Endothelial cell of umbilical vein (primary cell): ENCODE measurements around the gene DNAH3. TPM values are rescaled to one million over a fixed set of nuclear protein-coding genes. Genes with fewer than 3 reads are reported as not detected.

Experiments
- BruUV-seq: library from RNA; stranded (reverse); fragments of 400-500 nt; replicated peaks from 2 replicates; lab custom pipeline; 2021; lab: Mats Ljungman, UMichigan
- CTCF ChIA-PET: fragments of 300-600, 350-600 bp; sonication (Branson Sonifier 250); formaldehyde crosslinking; loops from one replicate; lab custom pipeline; 2021; ENCODE audit warnings: antibody characterized with exemption, inconsistent platforms; lab: Charles Lee
- POLR2A ChIA-PET: fragments of 300-600, 350-600 bp; sonication (Branson Sonifier 250); formaldehyde crosslinking; loops from one replicate; lab custom pipeline; 2021; ENCODE audit warnings: antibody characterized with exemption, inconsistent platforms; lab: Charles Lee
- DNase-seq: peaks from one replicate; pipeline ENCODE4 v3.0.0-alpha.2; 2011; ENCODE audit warnings: low read depth, low spot score
- FAIRE-seq: peaks from 2 replicates; lab custom pipeline; 2011; peaks lifted over from hg19 to GRCh38; lab: Jason Lieb, UNC
- H2AFZ ChIP-seq: 2 replicates; pipeline ENCODE4 v1.6.0; 2012; ENCODE audit warnings: low read depth, low read length, control low read depth, inconsistent platforms
- H3K27ac ChIP-seq: 2 replicates; pipeline ENCODE4 v1.5.1; 2011; ENCODE audit warnings: low read depth, mild to moderate bottlenecking, control low read depth, low read length, moderate library complexity; ENCODE audit not compliant: insufficient read depth
- H3K27me3 ChIP-seq, 2 experiments: 2 replicates each; pipeline versions ENCODE4 v1.6.0 to v1.6.1; 2011; ENCODE audit warnings: low read length in 2 of 2, mixed read lengths in 1 of 2; ENCODE audit not compliant: control insufficient read depth in 2 of 2, insufficient read depth in 2 of 2
- H3K36me3 ChIP-seq, 2 experiments: 2 replicates in 1 of 2; 3 replicates in 1 of 2; pipeline ENCODE4 v1.5.1; 2011; ENCODE audit warnings: low read length in 2 of 2, mild to moderate bottlenecking in 1 of 2, moderate library complexity in 1 of 2; ENCODE audit not compliant: control insufficient read depth in 2 of 2, insufficient read depth in 2 of 2; ENCODE audit errors: extremely low read depth in 1 of 2
- H3K4me1 ChIP-seq: 3 replicates; pipeline ENCODE4 v1.5.1; 2011; ENCODE audit warnings: mild to moderate bottlenecking, low read length; ENCODE audit not compliant: control insufficient read depth, insufficient read depth; ENCODE audit errors: extremely low read depth
- H3K4me2 ChIP-seq: 2 replicates; pipeline ENCODE4 v1.6.1; 2011; ENCODE audit warnings: low read length, control low read depth, mixed read lengths; ENCODE audit not compliant: insufficient read depth
- H3K4me3 ChIP-seq, 3 experiments: fragments of 200-600 bp in 1 of 3; sonication (generic), shearing (Covaris generic) in 1 of 3; replicated peaks in 1 of 3; 2 replicates each; pipeline ENCODE4 v1.5.1; 2011 to 2016; ENCODE audit warnings: control low read depth in 3 of 3, low read length in 3 of 3, mild to moderate bottlenecking in 2 of 3, inconsistent platforms in 1 of 3, low read depth in 1 of 3, moderate library complexity in 1 of 3; ENCODE audit not compliant: insufficient read depth in 1 of 3
- H3K79me2 ChIP-seq: 2 replicates; pipeline ENCODE4 v1.6.0; 2012; ENCODE audit warnings: low read length, inconsistent platforms; ENCODE audit not compliant: control insufficient read depth, insufficient read depth
- H3K9ac ChIP-seq: replicated peaks from 2 replicates; pipeline ENCODE3; 2011; ENCODE audit warnings: low read length, control low read depth; ENCODE audit not compliant: insufficient read depth; ENCODE audit errors: extremely low read depth
- H3K9me1 ChIP-seq: replicated peaks from 3 replicates; pipeline ENCODE4 v1.6.0; 2011; ENCODE audit warnings: mild to moderate bottlenecking, low read length; ENCODE audit not compliant: control insufficient read depth, insufficient read depth; ENCODE audit errors: extremely low read depth
- H3K9me3 ChIP-seq: replicated peaks from 2 replicates; pipeline ENCODE4 v1.5.1; 2012; ENCODE audit warnings: low read length, inconsistent platforms; ENCODE audit not compliant: control insufficient read depth, insufficient read depth
- H4K20me1 ChIP-seq: replicated peaks from 2 replicates; pipeline ENCODE3; 2011; ENCODE audit warnings: mild to moderate bottlenecking, low read length; ENCODE audit not compliant: control insufficient read depth, insufficient read depth; ENCODE audit errors: extremely low read depth
- CTCF ChIP-seq, 2 donors: IDR thresholded peaks; 1 replicate in 1 of 2; 2 replicates in 1 of 2; pipeline ENCODE4 v1.5.1; 2011; ENCODE audit warnings: low read length in 2 of 2, mild to moderate bottlenecking in 2 of 2, moderate library complexity in 2 of 2, control low read depth in 1 of 2, inconsistent platforms in 1 of 2, low read depth in 1 of 2; ENCODE audit not compliant: insufficient read depth in 1 of 2; ENCODE audit errors: extremely low read depth in 1 of 2
- EZH2 ChIP-seq: IDR thresholded peaks from 2 replicates; pipeline ENCODE4 v1.6.1; 2012; ENCODE audit warnings: borderline replicate concordance, low read depth, mild to moderate bottlenecking, moderate library complexity, low read length, inconsistent platforms; ENCODE audit not compliant: severe bottlenecking
- FOS ChIP-seq: IDR thresholded peaks from 2 replicates; pipeline ENCODE4 v1.6.1; 2011; ENCODE audit warnings: mild to moderate bottlenecking, low read length, moderate library complexity, borderline replicate concordance; ENCODE audit not compliant: insufficient read depth
- GATA2 ChIP-seq: IDR thresholded peaks from 2 replicates; pipeline ENCODE4 v1.7.0; 2011; ENCODE audit warnings: low read depth, mild to moderate bottlenecking, moderate library complexity, mixed read lengths, low read length; ENCODE audit not compliant: insufficient read length, insufficient read depth
- JUN ChIP-seq: IDR thresholded peaks from 2 replicates; pipeline ENCODE4 v1.6.1; 2011; ENCODE audit warnings: borderline replicate concordance, low read depth; ENCODE audit not compliant: insufficient read length, insufficient read depth
- MAX ChIP-seq: IDR thresholded peaks from 2 replicates; pipeline ENCODE4 v1.6.1; 2011; ENCODE audit not compliant: insufficient read depth, insufficient read length
- MYC ChIP-seq: IDR thresholded peaks from one replicate; pipeline ENCODE4 v1.6.1; 2011; ENCODE audit warnings: mild to moderate bottlenecking, low read depth, low read length
- POLR2A ChIP-seq: IDR thresholded peaks from 2 replicates; pipeline ENCODE4 v1.6.1; 2012; ENCODE audit warnings: low read depth, mild to moderate bottlenecking, control low read depth, low read length
- POLR2AphosphoS5 ChIP-seq: IDR thresholded peaks from 2 replicates; pipeline ENCODE4 v1.6.1; 2012; ENCODE audit warnings: low read depth, mild to moderate bottlenecking, control low read depth, low read length, moderate library complexity; ENCODE audit not compliant: insufficient read depth
- dilution Hi-C: fragments of 300-500 bp; cut with MboI; formaldehyde crosslinking; loops from one replicate; pipeline ENCODE4 v1.15.0; 2019; ENCODE audit warnings: low sequenced_read_pairs; ENCODE audit not compliant: extremely low pct_ligation_motif_present
- intact Hi-C: fragments of 100-400 bp; cut with micrococcal nuclease; formaldehyde crosslinking; loops from one replicate; pipeline ENCODE4 v1.10.0; 2022
- polyA plus RNA-seq, 4 experiments: library from polyadenylated mRNA; depleted of rRNA in 3 of 4; stranded (reverse) in 3 of 4; unstranded in 1 of 4; fragments of >200 nt; gene quantifications; 2 replicates each; pipeline versions ENCODE4 v1.2.1 to v1.2.3, GENCODE V29; 2011 to 2012; ENCODE audit warnings: missing spikeins in 1 of 4
- total RNA-seq: library from RNA; stranded (reverse); gene quantifications from 2 replicates; pipeline ENCODE4 v1.2.3, GENCODE V29; 2021

The DNAH3 gene
- total and polyA plus RNA-seq, 2 donors (not counting 3 experiments of a cell fraction or from before 2014, with no cell fraction given) = not detected

GRCh38 chr16:21184834-21185233 is 34.2 kb upstream of the DNAH3 start:
- dilution Hi-C loops = no loop called here
- Histone ChIP-seq H3K4me3 (no peak overlapping the region), H3K9me1 (no peaks in the 10 kb centered on the region), H4K20me1 (no peaks in the 10 kb centered on the region), H3K36me3 (peaks cover 0 to 7% of the 10 kb centered on the region in 2 experiments), H3K9me3 (no peaks in the 10 kb centered on the region), H3K79me2 (no peaks in the 10 kb centered on the region), H3K4me2 (no peak overlapping the region), H3K27me3 (no peaks in the 10 kb centered on the region), H2AFZ (no peak overlapping the region), H3K9ac (no peak overlapping the region), H3K27ac (no peak overlapping the region), H3K4me1 (peaks cover 11% of the 10 kb centered on the region)
- DNase-seq (no peak), FAIRE-seq (no peak)
- CTCF ChIA-PET = interaction anchor here (4.5 to 5.8 kb wide), 2 partner anchors 28 to 117 kb away, joined by 30 to 132 read pairs; no protein-coding TSS in a partner anchor
- POLR2A ChIA-PET = no interaction called here
- BruUV-seq = no TSS peak
- no peak for TF ChIP-seq CTCF (IDR thresholded peaks at IDR 0.05; ENCODE audit: extremely low read depth in 1 of 2, insufficient read depth in 1 of 2, low read depth in 1 of 2, low read length in 2 of 2)
- TF ChIP-seq FOS = no peak
- TF ChIP-seq POLR2A = no peak
- no peak for TF ChIP-seq MAX
- no peak for TF ChIP-seq GATA2
- no peak for TF ChIP-seq MYC
- TF ChIP-seq POLR2AphosphoS5 = no peak
- TF ChIP-seq EZH2 = no peak
- no peak for TF ChIP-seq JUN
- intact Hi-C loops = no loop called here
